GM12878 (cell line): Measurements from ENCODE around the gene LAMB4. TPM values are rescaled to one million over a fixed set of nuclear protein-coding genes. Genes with fewer than 3 reads are reported as not detected.

ENCODE experiments used
- ATAC-seq: fragments of 200-7000 bp; cut with Tn5 transposase; 3 replicates; pipeline ENCODE4 v1.9.1; 2020; ENCODE audit warnings: mild to moderate bottlenecking, moderate library complexity
- BruUV-seq: library from RNA; stranded (reverse); fragments of 400-500 nt; replicated peaks from 2 replicates; lab custom pipeline; 2021; lab: Mats Ljungman, UMichigan
- CTCF ChIA-PET: fragments of 300-600 bp; sonication (Branson Sonifier 250); formaldehyde crosslinking; extraction: SDS; loops from one replicate; lab custom pipeline; 2021; ENCODE audit warnings: inconsistent platforms; lab: Yijun Ruan, JAX
- POLR2A ChIA-PET: fragments of 350-600 bp; formaldehyde crosslinking; extraction: SDS; loops from one replicate; lab custom pipeline; 2021; ENCODE audit warnings: inconsistent platforms; lab: Charles Lee
- RAD21 ChIA-PET: fragments of 300-600 bp; sonication (Branson Sonifier 250); formaldehyde crosslinking; loops from one replicate; lab custom pipeline; 2023; ENCODE audit warnings: antibody characterized with exemption; ENCODE audit not compliant: unreplicated experiment; lab: Charles Lee
- SMC1A ChIA-PET: fragments of 300-600 bp; sonication (Branson Sonifier 250); formaldehyde crosslinking; loops from one replicate; lab custom pipeline; 2023; ENCODE audit not compliant: unreplicated experiment, uncharacterized antibody; lab: Charles Lee
- DNase-seq: peaks from one replicate; pipeline ENCODE4 v3.0.0-alpha.2; 2011; ENCODE audit warnings: low read depth, low spot score
- FAIRE-seq: peaks from 3 replicates; lab custom pipeline; 2011; peaks lifted over from hg19 to GRCh38; lab: Jason Lieb, UNC
- H2AFZ ChIP-seq: 2 replicates; pipeline ENCODE4 v1.6.0; 2011; ENCODE audit warnings: low read depth, low read length, control low read depth; ENCODE audit not compliant: control insufficient read depth
- H3K27ac ChIP-seq: 2 replicates; pipeline ENCODE4 v1.5.1; 2011; ENCODE audit warnings: control low read depth; ENCODE audit not compliant: control insufficient read depth, insufficient read depth
- H3K27me3 ChIP-seq, 2 experiments: replicated peaks in 1 of 2; 2 replicates each; pipeline versions ENCODE4 v1.6.0 to v1.6.1; 2011; ENCODE audit warnings: low read length in 1 of 2; ENCODE audit not compliant: control insufficient read depth in 2 of 2, insufficient read depth in 2 of 2
- H3K36me3 ChIP-seq, 2 experiments: 2 replicates each; pipeline ENCODE4 v1.5.1; 2011; ENCODE audit warnings: low read length in 1 of 2; ENCODE audit not compliant: control insufficient read depth in 2 of 2, insufficient read depth in 2 of 2
- H3K4me1 ChIP-seq: 2 replicates; pipeline ENCODE4 v1.6.1; 2011; ENCODE audit warnings: mild to moderate bottlenecking, low read length, moderate library complexity, mixed read lengths; ENCODE audit not compliant: control insufficient read depth, insufficient read depth
- H3K4me2 ChIP-seq: 2 replicates; pipeline ENCODE4 v1.6.0; 2011; ENCODE audit warnings: control low read depth; ENCODE audit not compliant: control insufficient read depth, insufficient read depth
- H3K4me3 ChIP-seq: fragments of 200-600 bp; sonication (generic); 2 replicates; pipeline ENCODE4 v1.5.1; 2016
- H3K79me2 ChIP-seq: 2 replicates; pipeline ENCODE4 v1.6.0; 2011; ENCODE audit warnings: low read length; ENCODE audit not compliant: control insufficient read depth, insufficient read depth
- H3K9ac ChIP-seq: 2 replicates; pipeline ENCODE4 v1.8.0; 2011; ENCODE audit warnings: low read length, control low read depth, mixed read lengths; ENCODE audit not compliant: control insufficient read depth, insufficient read depth
- H3K9me3 ChIP-seq: replicated peaks from 3 replicates; pipeline ENCODE4 v1.5.1; 2011; ENCODE audit warnings: mild to moderate bottlenecking, low read length; ENCODE audit not compliant: control insufficient read depth, insufficient read depth
- H4K20me1 ChIP-seq: 2 replicates; pipeline ENCODE4 v1.6.0; 2011; ENCODE audit not compliant: control insufficient read depth, insufficient read depth
- CBX3 ChIP-seq: fragments of 200-600 bp; sonication (generic); IDR thresholded peaks from 2 replicates; pipeline ENCODE4 v1.6.1; 2016; ENCODE audit warnings: low read depth, borderline replicate concordance
- CUX1 ChIP-seq: IDR thresholded peaks from 2 replicates; pipeline ENCODE4 v1.6.1; 2012; ENCODE audit warnings: improper control_type of control experiment, low read depth, low read length; ENCODE audit not compliant: insufficient replicate concordance
- EED ChIP-seq: sonication (generic); IDR thresholded peaks from 2 replicates; pipeline ENCODE4 v1.6.1; 2016; ENCODE audit warnings: antibody characterized with exemption, low read depth
- FOS ChIP-seq: IDR thresholded peaks from 3 replicates; pipeline ENCODE4 v1.6.1; 2011; ENCODE audit warnings: borderline replicate concordance; ENCODE audit not compliant: insufficient read length; ENCODE audit errors: extremely low read depth
- RELB ChIP-seq: fragments of 450-650 bp; IDR thresholded peaks from 2 replicates; pipeline ENCODE4 v1.6.1; 2017; ENCODE audit warnings: low read depth, mild to moderate bottlenecking, moderate library complexity
- SREBF2 ChIP-seq: IDR thresholded peaks from 2 replicates; pipeline ENCODE4 v1.6.1; 2012; ENCODE audit warnings: mild to moderate bottlenecking, low read length
- STAT1 ChIP-seq: fragments of 450-650 bp; conservative IDR thresholded peaks from 2 replicates; pipeline ENCODE4 v1.6.1; 2014; ENCODE audit warnings: antibody characterized with exemption, mild to moderate bottlenecking
- YY1 ChIP-seq: IDR thresholded peaks from 2 replicates; pipeline ENCODE4 v1.6.1; 2011; ENCODE audit warnings: low read depth, mild to moderate bottlenecking, low read length
- WGBS: methylation state at CpG from one replicate; pipeline ENCODE4 v1.1.6; 2016; ENCODE audit warnings: low lambda C conversion rate; ENCODE audit not compliant: insufficient replicate concordance, insufficient coverage; ENCODE audit errors: missing lambda C conversion rate; 5-methylcytosine and 5-hydroxymethylcytosine counted together
- in situ Hi-C: fragments of 300-500 bp; cut with MboI; formaldehyde crosslinking; loops from 9 replicates; pipeline ENCODE4 v1.14.3; 2018; ENCODE audit warnings: mixed read lengths
- intact Hi-C: fragments of 100-400 bp; cut with micrococcal nuclease; formaldehyde crosslinking; loops from one replicate; pipeline ENCODE4 v1.14.2; 2022; ENCODE audit not compliant: unreplicated experiment
- polyA plus RNA-seq, 11 experiments: library from polyadenylated mRNA; depleted of rRNA in 4 of 11; unstranded in 6 of 11; stranded (reverse) in 5 of 11; fragments of >200 nt; fragmentation: Nextera tagmentation in 4 of 11; fragmentation: Illumina TruSeq in 1 of 11; extraction: Ambion mirVana in 4 of 11; extraction: Trizol in 1 of 11; gene quantifications; 1 replicate in 1 of 11; 2 replicates in 10 of 11; pipeline versions ENCODE4 v1.2.1 to v1.2.3, GENCODE V29; 2011 to 2016; ENCODE audit warnings: inconsistent platforms in 2 of 11, missing spikeins in 2 of 11, low read depth in 1 of 11
- total RNA-seq, 4 experiments: library from RNA; depleted of rRNA in 3 of 4; stranded (reverse); fragments of >200 nt in 3 of 4; fragmentation: Illumina TruSeq in 1 of 4; extraction: Trizol in 1 of 4; gene quantifications; 2 replicates each; pipeline versions ENCODE4 v1.2.1 to v1.2.3, GENCODE V29; 2013 to 2021

Gene LAMB4
- total and polyA plus RNA-seq, 10 of the 15 experiments (the other 5 are each of a cell fraction or from before 2014, with no cell fraction given) = 0.04 to 0.06 TPM; not detected in 8

GRCh38 chr7:107998150-107998549 is 132.0 kb downstream of the LAMB4 start:
- Histone ChIP-seq H2AFZ (no peak overlapping the region), H3K9ac (no peak overlapping the region), H4K20me1 (no peaks in the 10 kb centered on the region), H3K27ac (no peak overlapping the region), H3K4me1 (no peaks in the 10 kb centered on the region), H3K36me3 (no peaks in the 10 kb centered on the region), H3K4me3 (no peak overlapping the region), H3K27me3 (peaks cover 9 to 14% of the 10 kb centered on the region in 2 experiments), H3K9me3 (no peaks in the 10 kb centered on the region), H3K79me2 (no peaks in the 10 kb centered on the region), H3K4me2 (no peak overlapping the region)
- ChIA-PET SMC1A (interaction anchor here (0.5 to 1.7 kb wide), 5 partner anchors 17 to 148 kb away, joined by 3 to 6 read pairs (median 4); no protein-coding TSS in a partner anchor), POLR2A (no interaction called here), CTCF (interaction anchor here (1.0 kb wide), 1 partner anchor 9 kb away, joined by 3 read pairs; no protein-coding TSS in a partner anchor), RAD21 (no interaction called here)
- in situ Hi-C loops (no loop called here), intact Hi-C loops (no loop called here)
- ATAC-seq (no peak), DNase-seq (no peak), FAIRE-seq (no peak)
- TF ChIP-seq SREBF2 = no peak
- TF ChIP-seq EED = no peak
- TF ChIP-seq CUX1 = no peak
- TF ChIP-seq YY1 = no peak
- no peak for TF ChIP-seq STAT1
- no peak for TF ChIP-seq CBX3
- no peak for TF ChIP-seq FOS
- no peak for TF ChIP-seq RELB
- 24% methylated on average over 2 of the region's 2 CpGs for WGBS
- no TSS peak for BruUV-seq
